Endothelial cell of umbilical vein (primary cell): ENCODE measurements around the gene IGSF9B. TPM values are rescaled to one million over a fixed set of nuclear protein-coding genes. Genes with fewer than 3 reads are reported as not detected.

Experiments used
- BruUV-seq: library from RNA; stranded (reverse); fragments of 400-500 nt; replicated peaks from 2 replicates; lab custom pipeline; 2021; lab: Mats Ljungman, UMichigan
- CTCF ChIA-PET: fragments of 300-600, 350-600 bp; sonication (Branson Sonifier 250); formaldehyde crosslinking; loops from one replicate; lab custom pipeline; 2021; ENCODE audit warnings: antibody characterized with exemption, inconsistent platforms; lab: Charles Lee
- POLR2A ChIA-PET: fragments of 300-600, 350-600 bp; sonication (Branson Sonifier 250); formaldehyde crosslinking; loops from one replicate; lab custom pipeline; 2021; ENCODE audit warnings: antibody characterized with exemption, inconsistent platforms; lab: Charles Lee
- DNase-seq: peaks from one replicate; pipeline ENCODE4 v3.0.0-alpha.2; 2011; ENCODE audit warnings: low read depth, low spot score
- FAIRE-seq: peaks from 2 replicates; lab custom pipeline; 2011; peaks lifted over from hg19 to GRCh38; lab: Jason Lieb, UNC
- H2AFZ ChIP-seq: 2 replicates; pipeline ENCODE4 v1.6.0; 2012; ENCODE audit warnings: low read depth, low read length, control low read depth, inconsistent platforms
- H3K27ac ChIP-seq: 2 replicates; pipeline ENCODE4 v1.5.1; 2011; ENCODE audit warnings: low read depth, mild to moderate bottlenecking, control low read depth, low read length, moderate library complexity; ENCODE audit not compliant: insufficient read depth
- H3K27me3 ChIP-seq, 2 experiments: 2 replicates each; pipeline versions ENCODE4 v1.6.0 to v1.6.1; 2011; ENCODE audit warnings: low read length in 2 of 2, mixed read lengths in 1 of 2; ENCODE audit not compliant: control insufficient read depth in 2 of 2, insufficient read depth in 2 of 2
- H3K36me3 ChIP-seq, 2 experiments: 2 replicates in 1 of 2; 3 replicates in 1 of 2; pipeline ENCODE4 v1.5.1; 2011; ENCODE audit warnings: low read length in 2 of 2, mild to moderate bottlenecking in 1 of 2, moderate library complexity in 1 of 2; ENCODE audit not compliant: control insufficient read depth in 2 of 2, insufficient read depth in 2 of 2; ENCODE audit errors: extremely low read depth in 1 of 2
- H3K4me1 ChIP-seq: 3 replicates; pipeline ENCODE4 v1.5.1; 2011; ENCODE audit warnings: mild to moderate bottlenecking, low read length; ENCODE audit not compliant: control insufficient read depth, insufficient read depth; ENCODE audit errors: extremely low read depth
- H3K4me2 ChIP-seq: 2 replicates; pipeline ENCODE4 v1.6.1; 2011; ENCODE audit warnings: low read length, control low read depth, mixed read lengths; ENCODE audit not compliant: insufficient read depth
- H3K4me3 ChIP-seq, 3 experiments: fragments of 200-600 bp in 1 of 3; sonication (generic), shearing (Covaris generic) in 1 of 3; replicated peaks in 1 of 3; 2 replicates each; pipeline ENCODE4 v1.5.1; 2011 to 2016; ENCODE audit warnings: control low read depth in 3 of 3, low read length in 3 of 3, mild to moderate bottlenecking in 2 of 3, inconsistent platforms in 1 of 3, low read depth in 1 of 3, moderate library complexity in 1 of 3; ENCODE audit not compliant: insufficient read depth in 1 of 3
- H3K79me2 ChIP-seq: 2 replicates; pipeline ENCODE4 v1.6.0; 2012; ENCODE audit warnings: low read length, inconsistent platforms; ENCODE audit not compliant: control insufficient read depth, insufficient read depth
- H3K9ac ChIP-seq: replicated peaks from 2 replicates; pipeline ENCODE3; 2011; ENCODE audit warnings: low read length, control low read depth; ENCODE audit not compliant: insufficient read depth; ENCODE audit errors: extremely low read depth
- H3K9me1 ChIP-seq: replicated peaks from 3 replicates; pipeline ENCODE4 v1.6.0; 2011; ENCODE audit warnings: mild to moderate bottlenecking, low read length; ENCODE audit not compliant: control insufficient read depth, insufficient read depth; ENCODE audit errors: extremely low read depth
- H3K9me3 ChIP-seq: replicated peaks from 2 replicates; pipeline ENCODE4 v1.5.1; 2012; ENCODE audit warnings: low read length, inconsistent platforms; ENCODE audit not compliant: control insufficient read depth, insufficient read depth
- H4K20me1 ChIP-seq: replicated peaks from 2 replicates; pipeline ENCODE3; 2011; ENCODE audit warnings: mild to moderate bottlenecking, low read length; ENCODE audit not compliant: control insufficient read depth, insufficient read depth; ENCODE audit errors: extremely low read depth
- EZH2 ChIP-seq: IDR thresholded peaks from 2 replicates; pipeline ENCODE4 v1.6.1; 2012; ENCODE audit warnings: borderline replicate concordance, low read depth, mild to moderate bottlenecking, moderate library complexity, low read length, inconsistent platforms; ENCODE audit not compliant: severe bottlenecking
- FOS ChIP-seq: IDR thresholded peaks from 2 replicates; pipeline ENCODE4 v1.6.1; 2011; ENCODE audit warnings: mild to moderate bottlenecking, low read length, moderate library complexity, borderline replicate concordance; ENCODE audit not compliant: insufficient read depth
- GATA2 ChIP-seq: IDR thresholded peaks from 2 replicates; pipeline ENCODE4 v1.7.0; 2011; ENCODE audit warnings: low read depth, mild to moderate bottlenecking, moderate library complexity, mixed read lengths, low read length; ENCODE audit not compliant: insufficient read length, insufficient read depth
- JUN ChIP-seq: IDR thresholded peaks from 2 replicates; pipeline ENCODE4 v1.6.1; 2011; ENCODE audit warnings: borderline replicate concordance, low read depth; ENCODE audit not compliant: insufficient read length, insufficient read depth
- MAX ChIP-seq: IDR thresholded peaks from 2 replicates; pipeline ENCODE4 v1.6.1; 2011; ENCODE audit not compliant: insufficient read depth, insufficient read length
- MYC ChIP-seq: IDR thresholded peaks from one replicate; pipeline ENCODE4 v1.6.1; 2011; ENCODE audit warnings: mild to moderate bottlenecking, low read depth, low read length
- POLR2A ChIP-seq: IDR thresholded peaks from 2 replicates; pipeline ENCODE4 v1.6.1; 2012; ENCODE audit warnings: low read depth, mild to moderate bottlenecking, control low read depth, low read length
- POLR2AphosphoS5 ChIP-seq: IDR thresholded peaks from 2 replicates; pipeline ENCODE4 v1.6.1; 2012; ENCODE audit warnings: low read depth, mild to moderate bottlenecking, control low read depth, low read length, moderate library complexity; ENCODE audit not compliant: insufficient read depth
- dilution Hi-C: fragments of 300-500 bp; cut with MboI; formaldehyde crosslinking; loops from one replicate; pipeline ENCODE4 v1.15.0; 2019; ENCODE audit warnings: low sequenced_read_pairs; ENCODE audit not compliant: extremely low pct_ligation_motif_present
- intact Hi-C: fragments of 100-400 bp; cut with micrococcal nuclease; formaldehyde crosslinking; loops from one replicate; pipeline ENCODE4 v1.10.0; 2022
- polyA plus RNA-seq, 4 experiments: library from polyadenylated mRNA; depleted of rRNA in 3 of 4; stranded (reverse) in 3 of 4; unstranded in 1 of 4; fragments of >200 nt; gene quantifications; 2 replicates each; pipeline versions ENCODE4 v1.2.1 to v1.2.3, GENCODE V29; 2011 to 2012; ENCODE audit warnings: missing spikeins in 1 of 4
- total RNA-seq: library from RNA; stranded (reverse); gene quantifications from 2 replicates; pipeline ENCODE4 v1.2.3, GENCODE V29; 2021
- TF ChIP-seq, protein P1 (sequence below), 2 donors: IDR thresholded peaks; 1 replicate in 1 of 2; 2 replicates in 1 of 2; pipeline ENCODE4 v1.5.1; 2011; ENCODE audit warnings: low read length in 2 of 2, mild to moderate bottlenecking in 2 of 2, moderate library complexity in 2 of 2, control low read depth in 1 of 2, inconsistent platforms in 1 of 2, low read depth in 1 of 2; ENCODE audit not compliant: insufficient read depth in 1 of 2; ENCODE audit errors: extremely low read depth in 1 of 2

Gene IGSF9B
- total and polyA plus RNA-seq, 2 donors (not counting 3 experiments of a cell fraction or from before 2014, with no cell fraction given), result 0.15 to 0.18 TPM

GRCh38 chr11:133925756-133926155 lies 31.0 kb downstream of the IGSF9B start:
- Histone ChIP-seq H3K4me3 (no peak overlapping the region), H4K20me1 (no peaks in the 10 kb centered on the region), H3K4me2 (no peak overlapping the region), H3K9ac (no peak overlapping the region), H3K36me3 (no peaks in the 10 kb centered on the region), H3K27ac (no peak overlapping the region), H3K9me3 (no peaks in the 10 kb centered on the region), H3K27me3 (no peaks in the 10 kb centered on the region), H3K9me1 (no peaks in the 10 kb centered on the region), H3K4me1 (no peaks in the 10 kb centered on the region), H2AFZ (no peak overlapping the region), H3K79me2 (no peaks in the 10 kb centered on the region)
- ChIA-PET POLR2A (no interaction called here), CTCF (interaction anchor here (0.9 kb wide), 1 partner anchor 120 kb away, joined by 4 read pairs; no protein-coding TSS in a partner anchor)
- FAIRE-seq (no peak), DNase-seq (no peak)
- no peak for TF ChIP-seq POLR2A
- TF ChIP-seq GATA2, result no peak
- TF ChIP-seq FOS, result no peak
- TF ChIP-seq POLR2AphosphoS5, result no peak
- TF ChIP-seq, protein P1, sequence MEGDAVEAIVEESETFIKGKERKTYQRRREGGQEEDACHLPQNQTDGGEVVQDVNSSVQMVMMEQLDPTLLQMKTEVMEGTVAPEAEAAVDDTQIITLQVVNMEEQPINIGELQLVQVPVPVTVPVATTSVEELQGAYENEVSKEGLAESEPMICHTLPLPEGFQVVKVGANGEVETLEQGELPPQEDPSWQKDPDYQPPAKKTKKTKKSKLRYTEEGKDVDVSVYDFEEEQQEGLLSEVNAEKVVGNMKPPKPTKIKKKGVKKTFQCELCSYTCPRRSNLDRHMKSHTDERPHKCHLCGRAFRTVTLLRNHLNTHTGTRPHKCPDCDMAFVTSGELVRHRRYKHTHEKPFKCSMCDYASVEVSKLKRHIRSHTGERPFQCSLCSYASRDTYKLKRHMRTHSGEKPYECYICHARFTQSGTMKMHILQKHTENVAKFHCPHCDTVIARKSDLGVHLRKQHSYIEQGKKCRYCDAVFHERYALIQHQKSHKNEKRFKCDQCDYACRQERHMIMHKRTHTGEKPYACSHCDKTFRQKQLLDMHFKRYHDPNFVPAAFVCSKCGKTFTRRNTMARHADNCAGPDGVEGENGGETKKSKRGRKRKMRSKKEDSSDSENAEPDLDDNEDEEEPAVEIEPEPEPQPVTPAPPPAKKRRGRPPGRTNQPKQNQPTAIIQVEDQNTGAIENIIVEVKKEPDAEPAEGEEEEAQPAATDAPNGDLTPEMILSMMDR (IDR thresholded peaks at IDR 0.05; ENCODE audit: extremely low read depth in 1 of 2, insufficient read depth in 1 of 2, low read depth in 1 of 2, low read length in 2 of 2), result no peak
- no peak for TF ChIP-seq EZH2
- TF ChIP-seq MYC, result no peak
- TF ChIP-seq JUN, result no peak
- no peak for TF ChIP-seq MAX
- dilution Hi-C loops (no loop called here), intact Hi-C loops (loop anchor here (2.0 to 5.0 kb wide), 3 partner anchors 31 to 282 kb away; partner anchors contain the start of gene IGSF9B)
- no TSS peak for BruUV-seq
